GM12891 (cell line): ENCODE data around the gene FBXO9.

Experiments
- DNase-seq: peaks from one replicate; pipeline ENCODE4 v3.0.0; 2011; ENCODE audit warnings: low spot score; ENCODE audit not compliant: insufficient read length
- FAIRE-seq: peaks from 2 replicates; lab custom pipeline; 2011; peaks lifted over from hg19 to GRCh38; lab: Jason Lieb, UNC
- PAX5 ChIP-seq: IDR thresholded peaks from 2 replicates; pipeline ENCODE4 v1.6.1; 2011; ENCODE audit warnings: low read length, moderate library complexity, mild to moderate bottlenecking; ENCODE audit not compliant: insufficient read depth, severe bottlenecking
- POLR2A ChIP-seq: IDR thresholded peaks from 2 replicates; pipeline ENCODE4 v1.6.1; 2011; ENCODE audit warnings: low read depth, low read length, control low read depth
- POLR2AphosphoS5 ChIP-seq: IDR thresholded peaks from 2 replicates; pipeline ENCODE4 v1.6.1; 2011; ENCODE audit warnings: low read depth, low read length, control low read depth
- POU2F2 ChIP-seq: IDR thresholded peaks from 2 replicates; pipeline ENCODE4 v1.6.1; 2011; ENCODE audit warnings: low read depth, mild to moderate bottlenecking, control low read depth, low read length, moderate library complexity
- SPI1 ChIP-seq: IDR thresholded peaks from 2 replicates; pipeline ENCODE4 v1.6.1; 2011; ENCODE audit warnings: low read depth, low read length, control low read depth
- TAF1 ChIP-seq: IDR thresholded peaks from 2 replicates; pipeline ENCODE4 v1.6.1; 2011; ENCODE audit warnings: low read depth, low read length, control low read depth

FBXO9 gene

DNA sequence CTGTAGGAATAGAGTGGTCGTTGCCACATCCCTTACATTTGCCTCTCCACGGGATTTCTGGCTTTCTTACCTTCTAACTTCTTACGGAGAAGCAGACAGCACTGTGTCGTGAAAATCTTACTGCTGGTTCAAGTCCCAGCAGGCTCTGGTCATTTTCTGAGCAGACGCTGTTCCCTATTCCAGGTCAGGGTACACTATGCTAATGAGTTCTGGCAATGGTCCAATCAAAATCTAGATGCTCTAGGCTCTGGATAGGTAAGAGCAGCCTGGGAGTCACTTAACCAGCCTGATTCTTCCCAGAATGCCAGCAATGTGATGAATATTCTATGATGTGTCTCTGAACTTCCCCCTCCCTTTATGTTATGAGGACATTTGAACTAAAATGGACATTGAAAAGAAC, 83.5 kb downstream of the FBXO9 start, which contains the start of gene GCM1:
Gene GCM1, minus strand, starts transcription at position 158 of the 400 bp plus-strand sequence. CDS start 3,209 bp downstream, outside the sequence.
- FAIRE-seq (no peak), DNase-seq (no peak)
- TF ChIP-seq POLR2AphosphoS5 (no peak), PAX5 (no peak), POU2F2 (no peak), TAF1 (no peak), POLR2A (no peak), SPI1 (no peak)
